ENCODE results near the gene KLF15.

The KLF15 gene

DNA sequence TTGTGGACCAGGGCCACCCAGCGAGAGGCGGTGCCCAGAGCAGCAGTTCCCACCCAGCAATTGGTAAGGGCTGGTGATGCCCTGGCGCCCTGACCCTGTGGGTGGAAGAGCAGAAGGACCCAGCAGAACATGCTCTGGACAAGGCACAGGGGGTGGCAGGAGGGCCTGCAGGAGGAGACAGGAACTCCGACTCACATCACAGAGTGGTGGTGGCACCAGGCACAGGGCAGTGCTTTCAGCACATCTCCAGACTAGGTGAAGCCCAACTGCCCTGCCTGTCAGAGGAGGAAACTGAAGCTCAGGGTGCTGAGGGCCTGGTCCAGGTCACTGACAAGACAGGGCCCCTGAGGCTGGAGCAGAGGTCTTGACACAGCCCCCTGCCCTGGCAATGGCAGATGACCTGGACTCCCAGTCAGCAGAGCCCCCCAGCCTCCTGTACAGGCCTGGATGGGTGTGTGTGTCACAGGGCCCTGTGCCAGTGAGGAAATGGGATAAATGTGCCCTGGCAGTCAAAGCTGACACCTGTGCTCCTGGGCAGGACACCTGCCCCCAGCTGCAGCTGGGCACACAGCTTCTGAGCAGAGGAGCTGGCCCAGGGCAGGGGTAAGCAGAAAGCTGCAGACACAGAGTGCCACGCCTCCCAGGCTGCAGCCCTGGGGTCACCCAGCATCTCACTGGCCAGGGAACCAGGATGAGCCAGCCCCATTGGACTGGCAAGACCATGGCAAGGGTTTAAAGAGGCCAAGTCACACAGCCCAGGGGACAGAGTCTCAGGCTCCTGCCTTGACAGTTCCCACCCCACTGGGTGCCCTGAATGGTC is 11.4 kb downstream of the KLF15 start:
- DNase-seq (ENCODE audit: low read depth) = no peak
- TF ChIP-seq, protein P1, sequence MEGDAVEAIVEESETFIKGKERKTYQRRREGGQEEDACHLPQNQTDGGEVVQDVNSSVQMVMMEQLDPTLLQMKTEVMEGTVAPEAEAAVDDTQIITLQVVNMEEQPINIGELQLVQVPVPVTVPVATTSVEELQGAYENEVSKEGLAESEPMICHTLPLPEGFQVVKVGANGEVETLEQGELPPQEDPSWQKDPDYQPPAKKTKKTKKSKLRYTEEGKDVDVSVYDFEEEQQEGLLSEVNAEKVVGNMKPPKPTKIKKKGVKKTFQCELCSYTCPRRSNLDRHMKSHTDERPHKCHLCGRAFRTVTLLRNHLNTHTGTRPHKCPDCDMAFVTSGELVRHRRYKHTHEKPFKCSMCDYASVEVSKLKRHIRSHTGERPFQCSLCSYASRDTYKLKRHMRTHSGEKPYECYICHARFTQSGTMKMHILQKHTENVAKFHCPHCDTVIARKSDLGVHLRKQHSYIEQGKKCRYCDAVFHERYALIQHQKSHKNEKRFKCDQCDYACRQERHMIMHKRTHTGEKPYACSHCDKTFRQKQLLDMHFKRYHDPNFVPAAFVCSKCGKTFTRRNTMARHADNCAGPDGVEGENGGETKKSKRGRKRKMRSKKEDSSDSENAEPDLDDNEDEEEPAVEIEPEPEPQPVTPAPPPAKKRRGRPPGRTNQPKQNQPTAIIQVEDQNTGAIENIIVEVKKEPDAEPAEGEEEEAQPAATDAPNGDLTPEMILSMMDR (IDR thresholded peaks at IDR 0.05; ENCODE audit: low read depth, low read length) = no peak
- TF ChIP-seq, protein P2, sequence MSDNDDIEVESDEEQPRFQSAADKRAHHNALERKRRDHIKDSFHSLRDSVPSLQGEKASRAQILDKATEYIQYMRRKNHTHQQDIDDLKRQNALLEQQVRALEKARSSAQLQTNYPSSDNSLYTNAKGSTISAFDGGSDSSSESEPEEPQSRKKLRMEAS (IDR thresholded peaks at IDR 0.05; ENCODE audit: low read depth, low read length) = no peak
- no peak for TF ChIP-seq POLR2A (IDR thresholded peaks at IDR 0.05; ENCODE audit: extremely low read depth, insufficient read length)
- TF ChIP-seq MYC (IDR thresholded peaks at IDR 0.05; ENCODE audit: low read depth, low read length) = no peak
- H3K4me3 ChIP-seq (ENCODE audit: low read depth, low read length) = no peak overlapping the region

DNA sequence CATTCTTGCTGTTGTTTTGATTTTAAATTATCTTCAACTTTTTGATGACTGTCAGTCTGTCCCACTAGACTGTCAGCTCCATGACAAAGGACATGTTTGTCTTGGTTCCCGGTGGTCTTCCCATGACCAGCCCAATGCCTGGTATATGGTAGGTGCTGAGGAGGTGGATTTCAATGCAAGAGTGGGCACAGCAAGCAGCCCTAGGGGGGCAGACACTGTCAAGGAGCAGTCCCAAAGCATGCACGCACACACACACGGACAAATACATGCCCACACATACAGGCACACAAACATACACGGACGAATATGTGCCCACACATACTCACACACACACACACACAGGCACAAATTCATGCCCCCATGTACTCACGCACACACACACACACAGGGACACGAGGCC is 12.0 kb downstream of the KLF15 start:
- no peak overlapping the region for H3K4me3 ChIP-seq (ENCODE audit: low read depth, low read length)
- no peak for DNase-seq (ENCODE audit: low read depth)
- TF ChIP-seq POLR2A (IDR thresholded peaks at IDR 0.05; ENCODE audit: extremely low read depth, insufficient read length) = no peak
- no peak for TF ChIP-seq MYC (IDR thresholded peaks at IDR 0.05; ENCODE audit: low read depth, low read length)
- TF ChIP-seq, protein P1 (IDR thresholded peaks at IDR 0.05; ENCODE audit: low read depth, low read length) = no peak

DNA sequence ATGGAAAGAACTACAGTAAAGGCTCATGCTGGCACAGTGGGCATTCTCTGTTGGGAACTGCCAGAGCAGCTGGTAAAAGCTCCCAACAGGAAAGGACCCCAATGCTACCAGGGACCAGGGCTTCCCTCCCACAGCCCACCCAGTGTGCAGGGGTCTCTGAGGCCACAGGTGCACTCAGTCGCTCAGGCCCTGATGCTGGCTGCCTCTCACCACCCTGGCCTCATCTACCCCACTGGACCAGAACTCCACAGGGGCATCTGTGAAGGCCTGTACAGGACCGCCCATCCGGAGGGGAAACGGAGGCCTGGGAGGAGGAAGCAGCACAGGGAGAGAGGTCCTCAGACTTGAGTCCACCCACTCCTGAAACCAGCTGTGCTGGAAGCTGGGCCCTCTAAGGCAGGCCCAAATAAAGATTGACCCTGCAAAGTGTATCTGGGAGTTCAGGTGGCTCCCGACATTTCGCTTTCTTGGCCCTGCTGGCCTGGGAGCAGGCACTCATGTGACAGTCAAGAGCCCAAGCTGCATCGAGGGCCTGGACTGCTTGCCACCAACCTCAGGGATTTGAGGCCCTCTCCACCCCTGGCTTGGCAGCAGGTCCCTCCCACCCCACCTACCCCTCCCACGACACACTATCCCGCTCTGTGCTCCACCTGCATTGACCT is 12.7 kb downstream of the KLF15 start:
- no peak overlapping the region for H3K4me3 ChIP-seq (ENCODE audit: low read depth, low read length)
- TF ChIP-seq, protein P1 (IDR thresholded peaks at IDR 0.05; ENCODE audit: low read depth, low read length) = no peak
- TF ChIP-seq MYC (IDR thresholded peaks at IDR 0.05; ENCODE audit: low read depth, low read length) (no peak), POLR2A (IDR thresholded peaks at IDR 0.05; ENCODE audit: extremely low read depth, insufficient read length) (no peak)
- TF ChIP-seq, protein P2 (IDR thresholded peaks at IDR 0.05; ENCODE audit: low read depth, low read length) = no peak
- no peak for DNase-seq (ENCODE audit: low read depth)

DNA sequence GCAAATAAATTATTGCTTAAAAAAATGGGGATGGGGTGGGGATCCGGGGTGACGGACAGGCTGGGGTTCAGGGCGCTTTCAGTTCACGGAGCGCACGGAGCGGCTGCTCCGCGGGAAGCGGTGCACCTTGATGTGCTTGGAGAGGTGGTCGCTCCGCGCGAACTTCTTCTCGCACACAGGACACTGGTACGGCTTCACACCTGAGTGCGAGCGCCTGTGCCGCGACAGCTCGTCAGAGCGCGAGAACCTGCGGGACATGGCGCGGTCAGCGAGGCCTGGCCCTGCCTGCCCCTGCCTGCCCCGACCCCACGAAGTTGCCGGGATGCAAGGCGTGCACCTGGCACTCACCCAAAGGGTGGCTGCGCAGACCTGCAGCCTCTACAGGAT is 13.6 kb downstream of the KLF15 start:
- no peak for DNase-seq (ENCODE audit: low read depth)
- TF ChIP-seq MYC (IDR thresholded peaks at IDR 0.05; ENCODE audit: low read depth, low read length) (no peak), POLR2A (IDR thresholded peaks at IDR 0.05; ENCODE audit: extremely low read depth, insufficient read length) (no peak)
- TF ChIP-seq, protein P1 (IDR thresholded peaks at IDR 0.05; ENCODE audit: low read depth, low read length) = no peak
- TF ChIP-seq, protein P2 (IDR thresholded peaks at IDR 0.05; ENCODE audit: low read depth, low read length) = no peak
- no peak overlapping the region for H3K4me3 ChIP-seq (ENCODE audit: low read depth, low read length)

DNA sequence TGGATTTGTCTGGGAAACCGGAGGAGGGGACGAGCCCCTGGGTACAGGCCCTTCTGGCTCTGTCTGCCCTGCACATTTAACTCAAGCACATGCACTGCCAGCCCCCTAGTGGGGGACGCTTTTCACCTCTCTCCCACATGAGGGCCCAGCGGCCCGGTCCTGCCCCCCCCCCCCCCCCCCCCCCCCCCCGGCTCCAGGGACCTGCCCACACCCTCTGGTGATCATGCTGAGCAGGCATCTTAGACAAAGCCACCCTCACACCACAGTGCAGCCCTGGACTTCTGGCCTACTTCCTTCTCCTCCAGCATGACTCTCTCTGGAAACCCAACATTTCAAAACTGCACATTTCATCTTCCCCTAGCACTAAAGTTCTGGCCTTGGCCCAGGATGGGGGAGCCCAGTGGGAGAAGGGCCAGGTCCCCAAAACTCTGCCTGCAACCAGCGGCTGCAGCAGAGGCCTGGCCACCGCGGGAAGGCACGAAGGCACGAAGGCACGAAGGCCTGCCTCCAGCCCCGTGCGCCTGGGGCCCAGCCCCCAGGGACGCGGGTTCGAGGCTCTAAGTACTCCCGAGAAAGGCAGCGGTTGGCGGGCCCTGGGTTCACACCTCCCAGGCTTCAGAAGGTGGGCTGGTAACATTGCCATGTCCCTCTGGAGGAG is 14.1 kb downstream of the KLF15 start:
- DNase-seq (ENCODE audit: low read depth) = peak; percentile 53
- H3K4me3 ChIP-seq (ENCODE audit: low read depth, low read length) = no peak overlapping the region
- no peak for TF ChIP-seq MYC (IDR thresholded peaks at IDR 0.05; ENCODE audit: low read depth, low read length)
- no peak for TF ChIP-seq POLR2A (IDR thresholded peaks at IDR 0.05; ENCODE audit: extremely low read depth, insufficient read length)
- TF ChIP-seq, protein P1 (IDR thresholded peaks at IDR 0.05; ENCODE audit: low read depth, low read length) = no peak
- TF ChIP-seq, protein P2 (IDR thresholded peaks at IDR 0.05; ENCODE audit: low read depth, low read length) = no peak

Data from NB4 (cell line).